IMR-90 (cell line): Measurements from ENCODE around the gene PADI2.

Experiments
- CEBPB ChIP-seq: IDR thresholded peaks from 2 replicates; pipeline ENCODE4 v1.6.1; 2012; ENCODE audit warnings: low read depth, low read length, improper control_type of control experiment
- CTCF ChIP-seq: conservative IDR thresholded peaks from 2 replicates; pipeline ENCODE4 v1.5.1; 2012; ENCODE audit warnings: mild to moderate bottlenecking, low read depth, low read length, improper control_type of control experiment
- NFE2L2 ChIP-seq: fragments of 150-350 bp; IDR thresholded peaks from 2 replicates; pipeline ENCODE4 v1.6.1; 2016; ENCODE audit warnings: low read depth, mild to moderate bottlenecking, low read length
- POLR2A ChIP-seq: IDR thresholded peaks from 2 replicates; pipeline ENCODE4 v1.6.1; 2012; ENCODE audit warnings: mild to moderate bottlenecking, low read depth, low read length
- RAD21 ChIP-seq: IDR thresholded peaks from 2 replicates; pipeline ENCODE4 v1.6.1; 2012; ENCODE audit warnings: low read length, improper control_type of control experiment
- USF2 ChIP-seq: fragments of 150-350 bp; IDR thresholded peaks from 2 replicates; pipeline ENCODE4 v1.6.1; 2017; ENCODE audit warnings: mild to moderate bottlenecking, antibody characterized with exemption, low read length, low read depth

GRCh38 chr1:17023573-17023972, 95.7 kb downstream of the PADI2 start:
- TF ChIP-seq RAD21 (no peak), USF2 (no peak), CTCF (no peak), CEBPB (no peak), NFE2L2 (no peak), POLR2A (no peak)
